ENCODE measurements around the gene PCDH9. TPM values are rescaled to one million over a fixed set of nuclear protein-coding genes. Genes with fewer than 3 reads are reported as not detected.

The PCDH9 gene, protein sequence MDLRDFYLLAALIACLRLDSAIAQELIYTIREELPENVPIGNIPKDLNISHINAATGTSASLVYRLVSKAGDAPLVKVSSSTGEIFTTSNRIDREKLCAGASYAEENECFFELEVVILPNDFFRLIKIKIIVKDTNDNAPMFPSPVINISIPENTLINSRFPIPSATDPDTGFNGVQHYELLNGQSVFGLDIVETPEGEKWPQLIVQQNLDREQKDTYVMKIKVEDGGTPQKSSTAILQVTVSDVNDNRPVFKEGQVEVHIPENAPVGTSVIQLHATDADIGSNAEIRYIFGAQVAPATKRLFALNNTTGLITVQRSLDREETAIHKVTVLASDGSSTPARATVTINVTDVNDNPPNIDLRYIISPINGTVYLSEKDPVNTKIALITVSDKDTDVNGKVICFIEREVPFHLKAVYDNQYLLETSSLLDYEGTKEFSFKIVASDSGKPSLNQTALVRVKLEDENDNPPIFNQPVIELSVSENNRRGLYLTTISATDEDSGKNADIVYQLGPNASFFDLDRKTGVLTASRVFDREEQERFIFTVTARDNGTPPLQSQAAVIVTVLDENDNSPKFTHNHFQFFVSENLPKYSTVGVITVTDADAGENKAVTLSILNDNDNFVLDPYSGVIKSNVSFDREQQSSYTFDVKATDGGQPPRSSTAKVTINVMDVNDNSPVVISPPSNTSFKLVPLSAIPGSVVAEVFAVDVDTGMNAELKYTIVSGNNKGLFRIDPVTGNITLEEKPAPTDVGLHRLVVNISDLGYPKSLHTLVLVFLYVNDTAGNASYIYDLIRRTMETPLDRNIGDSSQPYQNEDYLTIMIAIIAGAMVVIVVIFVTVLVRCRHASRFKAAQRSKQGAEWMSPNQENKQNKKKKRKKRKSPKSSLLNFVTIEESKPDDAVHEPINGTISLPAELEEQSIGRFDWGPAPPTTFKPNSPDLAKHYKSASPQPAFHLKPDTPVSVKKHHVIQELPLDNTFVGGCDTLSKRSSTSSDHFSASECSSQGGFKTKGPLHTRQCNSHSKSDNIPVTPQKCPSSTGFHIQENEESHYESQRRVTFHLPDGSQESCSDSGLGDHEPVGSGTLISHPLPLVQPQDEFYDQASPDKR (N-terminal part only)
- 2.9 and 6.2 TPM in 2 replicates for total RNA-seq

DNA sequence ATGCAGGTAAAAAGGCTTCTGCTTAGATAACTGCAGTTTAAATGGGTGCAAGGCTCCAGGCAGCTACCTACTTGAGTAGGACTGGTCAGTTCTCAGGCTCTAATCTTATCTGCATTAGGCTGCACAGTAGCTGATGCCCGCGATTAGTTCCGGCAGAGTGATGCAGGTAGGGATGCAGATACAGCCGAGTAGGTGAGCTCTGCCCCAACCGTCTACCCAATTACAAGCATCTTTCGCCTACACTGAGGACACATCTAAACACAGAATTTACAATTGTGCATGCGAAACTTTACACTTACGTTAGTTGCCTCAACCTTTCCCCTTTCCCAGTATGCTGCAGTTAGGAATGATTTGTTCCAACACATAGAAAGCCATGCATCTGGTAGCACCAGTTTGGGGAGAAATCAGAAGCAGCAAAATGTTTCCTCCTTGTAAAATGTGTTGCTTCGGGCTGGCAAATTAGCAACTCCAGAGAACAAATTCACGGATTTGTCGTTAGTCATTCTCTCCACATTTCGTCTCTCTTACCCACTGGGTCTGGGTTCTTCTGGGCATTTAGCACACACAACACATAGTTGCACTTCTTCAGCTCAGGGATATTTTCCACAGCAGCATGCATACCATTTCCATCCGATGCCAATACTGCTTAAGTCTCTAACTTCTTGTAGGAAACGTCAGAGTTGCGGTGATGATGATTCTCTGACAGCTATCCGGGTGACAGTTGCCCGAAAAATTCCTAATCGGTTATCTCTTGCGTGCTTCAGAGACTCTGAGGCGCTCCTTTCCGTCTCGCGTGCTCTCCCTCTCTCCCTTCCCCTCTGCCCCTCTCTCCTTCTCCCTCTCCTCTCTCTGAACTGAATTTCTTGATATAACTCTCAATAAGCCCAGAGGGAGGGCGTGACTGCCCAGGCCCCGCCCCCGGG, at the start of gene PCDH9:
Gene PCDH9 (minus strand): TSS at position 856 of the 923 bp plus-strand sequence. CDS start 1,896 bp downstream, outside the sequence.

All from epithelial cell of umbilical artery (primary cell).